GM10248 (cell line): ENCODE results near the gene BABAM2.
"Not testable (repeated sequence)": the region's sequence is repeated elsewhere in the genome, so short reads cannot be mapped to it uniquely, and the experiment has no call there.

Experiments used
- CTCF ChIA-PET: fragments of 300-600 bp; sonication (Branson Sonifier 250); formaldehyde crosslinking; extraction: SDS; loops from one replicate; lab custom pipeline; 2021; ENCODE audit warnings: antibody characterized with exemption; lab: Yijun Ruan, JAX
- POLR2A ChIA-PET: fragments of 350-650 bp; sonication (Branson Sonifier 250); formaldehyde crosslinking; extraction: SDS; loops from one replicate; lab custom pipeline; 2020; ENCODE audit warnings: antibody characterized with exemption; lab: Yijun Ruan, JAX
- DNase-seq: peaks from one replicate; pipeline ENCODE4 v3.0.0; 2012; ENCODE audit errors: extremely low spot score
- CTCF ChIP-seq: IDR thresholded peaks from 2 replicates; pipeline ENCODE4 v1.5.1; 2012; ENCODE audit warnings: mild to moderate bottlenecking, low read depth; ENCODE audit errors: extremely low read depth, missing control alignments, control extremely low read depth

Gene BABAM2

DNA sequence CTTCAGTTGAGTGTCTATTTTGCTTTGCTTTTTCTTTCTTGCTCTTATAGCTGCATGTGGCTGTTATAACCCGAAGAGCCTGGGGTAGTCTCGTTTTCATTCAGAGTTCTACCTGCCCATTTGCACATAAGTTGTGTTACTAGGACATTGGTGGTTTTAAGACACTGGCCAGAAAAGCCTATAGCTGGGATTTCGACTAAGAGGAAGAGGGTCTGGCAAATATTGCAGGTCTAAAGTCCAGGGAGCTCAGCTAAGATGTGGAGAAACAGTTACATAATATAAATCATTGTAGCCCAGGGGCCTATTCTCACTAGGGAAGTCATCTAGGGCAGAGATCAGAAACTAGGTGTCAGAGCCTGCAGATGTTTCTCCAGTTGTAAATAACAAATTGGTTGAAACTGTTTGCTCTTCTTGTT lies 120.8 kb downstream of the BABAM2 start:
- no peak for TF ChIP-seq CTCF
- ChIA-PET CTCF (interaction anchor here (0.8 to 1.7 kb wide), 3 partner anchors 9 to 227 kb away, joined by 3 to 5 read pairs (median 4); no protein-coding TSS in a partner anchor), POLR2A (no interaction called here)
- DNase-seq, result no peak

GRCh38 chr2:28018474-28018873 lies 127.9 kb downstream of the BABAM2 start:
- DNase-seq, CTCF ChIA-PET, POLR2A ChIA-PET: not testable (repeated sequence)

- DNase-seq, CTCF ChIA-PET, POLR2A ChIA-PET: not testable (repeated sequence)
Measured at GRCh38 chr2:28019521-28019920, 129.0 kb downstream of the BABAM2 start.

DNA sequence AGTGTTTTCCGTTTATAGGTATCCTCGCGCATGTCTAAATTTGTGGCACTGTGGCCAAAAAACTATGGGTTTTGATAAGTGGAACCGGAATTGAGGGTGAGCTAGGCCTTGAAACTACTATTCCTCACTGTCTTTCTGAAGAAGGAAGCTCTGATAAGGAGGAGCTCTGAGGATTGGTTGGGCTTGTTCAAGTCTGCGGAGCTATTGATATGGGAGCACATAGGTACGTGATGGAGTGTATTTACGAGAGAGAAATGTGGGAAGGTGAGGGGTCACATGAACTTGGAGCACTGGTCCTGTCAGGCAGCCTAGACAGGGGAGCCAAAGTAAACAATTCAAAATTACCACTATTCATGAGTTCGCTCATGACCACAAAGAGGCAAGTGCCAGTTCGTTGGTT lies 131.4 kb downstream of the BABAM2 start:
- DNase-seq, result no peak
- TF ChIP-seq CTCF, result no peak
- CTCF ChIA-PET, result no interaction called here
- POLR2A ChIA-PET, result no interaction called here

GRCh38 chr2:28025123-28025522 lies 134.6 kb downstream of the BABAM2 start:
- no peak for DNase-seq
- POLR2A ChIA-PET, result no interaction called here
- TF ChIP-seq CTCF, result no peak
- CTCF ChIA-PET, result no interaction called here

- DNase-seq, CTCF ChIA-PET, POLR2A ChIA-PET: not testable (repeated sequence)
Measured at GRCh38 chr2:28026230-28026629, 135.7 kb downstream of the BABAM2 start.

DNA sequence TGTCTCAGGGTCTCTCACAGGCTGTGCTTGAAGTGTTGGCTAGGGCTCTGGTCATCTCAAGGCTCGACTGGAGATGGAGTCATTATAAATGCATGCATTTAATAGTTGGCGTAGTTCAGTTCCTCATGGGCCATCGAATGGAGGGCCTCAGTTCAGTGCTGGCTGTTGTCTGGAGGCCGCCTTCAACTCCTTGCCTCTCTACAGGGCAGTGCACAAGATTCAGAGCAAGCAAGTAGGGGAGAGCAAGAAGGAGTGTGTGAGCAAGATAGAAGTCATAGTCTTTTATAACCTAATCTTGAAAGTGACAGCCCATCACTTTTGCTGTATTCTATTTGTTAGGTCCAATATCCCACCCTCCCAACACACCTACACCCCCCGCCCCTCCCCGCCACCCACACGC lies 137.5 kb downstream of the BABAM2 start:
- no peak for TF ChIP-seq CTCF
- ChIA-PET CTCF (no interaction called here), POLR2A (no interaction called here)
- no peak for DNase-seq

GRCh38 chr2:28030600-28030999 lies 140.1 kb downstream of the BABAM2 start:
- no peak for TF ChIP-seq CTCF
- DNase-seq, result no peak
- ChIA-PET POLR2A (no interaction called here), CTCF (interaction anchor here (1.0 to 1.4 kb wide), 3 partner anchors 10 to 45 kb away, joined by 3 to 6 read pairs (median 3); no protein-coding TSS in a partner anchor)
